ENCODE data around the gene SMIM26.
"Not testable (repeated sequence)": the region's sequence is repeated elsewhere in the genome, so short reads cannot be mapped to it uniquely, and the experiment has no call there.

The SMIM26 gene, protein sequence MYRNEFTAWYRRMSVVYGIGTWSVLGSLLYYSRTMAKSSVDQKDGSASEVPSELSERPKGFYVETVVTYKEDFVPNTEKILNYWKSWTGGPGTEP

DNA sequence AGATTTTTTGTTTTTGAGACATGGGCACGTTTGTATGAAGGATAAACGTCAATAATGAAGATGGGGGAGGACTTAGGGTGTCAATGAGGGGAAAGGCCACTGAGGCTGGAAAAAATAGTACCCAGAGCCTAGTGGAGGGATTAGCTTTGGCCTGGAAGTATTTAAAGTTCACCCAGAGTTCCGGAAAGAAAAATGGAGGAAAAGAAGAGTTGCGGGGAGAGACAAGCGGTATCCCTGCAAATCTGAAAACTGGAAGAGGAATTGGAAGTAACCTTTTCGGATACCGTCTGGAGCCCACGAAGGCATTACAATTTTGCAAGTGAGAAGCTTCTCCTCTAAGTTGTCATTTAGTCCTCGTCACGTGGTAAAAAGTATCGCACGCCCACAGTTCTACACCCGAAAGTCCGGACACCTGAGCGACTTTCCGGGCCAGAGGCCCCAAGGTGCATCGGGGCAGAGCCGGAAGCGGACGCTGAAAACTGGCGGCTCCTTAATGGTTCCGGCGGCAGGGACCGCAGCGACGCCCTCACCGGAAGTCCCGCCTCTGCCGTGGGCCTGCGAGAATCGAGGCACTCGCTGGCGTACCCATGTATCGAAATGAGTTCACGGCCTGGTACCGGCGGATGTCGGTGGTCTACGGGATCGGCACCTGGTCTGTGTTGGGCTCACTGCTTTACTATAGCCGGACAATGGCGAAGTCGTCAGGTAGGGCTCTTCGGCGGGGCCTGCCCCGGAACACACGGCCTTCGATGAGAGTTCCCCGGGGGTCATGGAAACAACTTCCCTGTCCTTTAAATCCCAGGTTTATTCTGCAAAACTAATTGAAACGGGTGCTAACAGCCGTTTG, at the start of gene SMIM26:
Gene SMIM26 (plus strand): TSS at position 541 of the 847 bp plus-strand sequence. CDS start 47 bp downstream, at position 588.
- Mint-ChIP-seq H3K36me3 (ENCODE audit: low read depth) (peaks cover 23% of the 10 kb centered on the region), H3K27ac (peak within 1 kb of the TSS; percentile 91), H3K27me3 (ENCODE audit: low read depth) (no peaks in the 10 kb centered on the region), H3K4me1 (ENCODE audit: low read depth) (peaks cover 10% of the 10 kb centered on the region), H3K9me3 (no peaks in the 10 kb centered on the region), H3K4me3 (peak within 1 kb of the TSS; percentile 87)
- peak; percentile 93 for DNase-seq (ENCODE audit: low spot score)

DNA sequence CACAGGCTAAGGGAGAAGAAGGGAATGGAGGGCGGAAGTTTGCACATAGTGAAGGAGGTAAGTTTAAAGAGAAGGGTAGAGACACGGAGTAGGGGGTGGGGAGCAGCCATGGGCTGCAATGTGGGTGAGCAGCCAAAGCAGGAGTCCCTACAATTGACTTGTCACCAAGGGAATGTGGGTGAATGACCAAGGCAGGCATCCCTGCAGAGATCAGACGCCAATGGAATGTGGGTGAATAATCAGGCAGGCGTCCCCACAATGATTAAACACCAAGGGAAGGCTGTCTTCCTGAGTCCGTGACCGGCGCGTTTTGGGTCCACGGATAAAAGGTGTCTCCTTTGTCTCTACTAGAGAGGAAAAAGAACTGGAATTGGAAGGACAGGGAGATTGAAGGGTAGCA, 45.2 kb upstream of the SMIM26 start:
- not testable (repeated sequence) for H3K27ac Mint-ChIP-seq

DNA sequence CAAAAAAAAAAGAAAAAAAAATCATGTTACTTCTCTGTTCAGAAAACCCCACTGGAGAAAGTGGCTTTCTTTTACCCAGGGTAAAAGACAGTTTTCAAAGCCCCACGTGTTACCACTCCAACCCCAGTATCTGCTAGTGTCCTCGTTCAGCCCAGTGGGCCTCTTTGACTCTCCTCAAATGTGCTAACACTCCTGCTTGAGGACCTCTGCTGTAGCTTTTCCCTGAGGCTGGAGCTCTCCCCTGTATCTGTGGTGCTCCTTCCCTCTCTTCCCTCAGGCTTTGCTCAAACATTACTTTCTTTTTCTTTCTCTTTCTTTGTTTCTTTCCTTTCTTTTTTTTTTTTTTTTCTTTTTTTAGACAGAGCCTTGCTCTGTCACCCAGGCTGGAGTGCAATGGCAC, 44.2 kb upstream of the SMIM26 start:
- Mint-ChIP-seq H3K27ac (no peak overlapping the region), H3K9me3 (no peaks in the 10 kb centered on the region), H3K27me3 (ENCODE audit: low read depth) (no peaks in the 10 kb centered on the region), H3K4me1 (ENCODE audit: low read depth) (no peaks in the 10 kb centered on the region), H3K4me3 (no peak overlapping the region), H3K36me3 (ENCODE audit: low read depth) (peaks cover 29% of the 10 kb centered on the region)
- no peak for DNase-seq (ENCODE audit: low spot score)

More for the DNA sequence above, 45.2 kb upstream of the SMIM26 start:
- H3K4me1 Mint-ChIP-seq (ENCODE audit: low read depth); H3K4me3 Mint-ChIP-seq; DNase-seq (ENCODE audit: low spot score); H3K27me3 Mint-ChIP-seq (ENCODE audit: low read depth); H3K9me3 Mint-ChIP-seq: not testable (repeated sequence)
- H3K36me3 Mint-ChIP-seq (ENCODE audit: low read depth): peaks cover 20% of the 10 kb centered on the region

DNA sequence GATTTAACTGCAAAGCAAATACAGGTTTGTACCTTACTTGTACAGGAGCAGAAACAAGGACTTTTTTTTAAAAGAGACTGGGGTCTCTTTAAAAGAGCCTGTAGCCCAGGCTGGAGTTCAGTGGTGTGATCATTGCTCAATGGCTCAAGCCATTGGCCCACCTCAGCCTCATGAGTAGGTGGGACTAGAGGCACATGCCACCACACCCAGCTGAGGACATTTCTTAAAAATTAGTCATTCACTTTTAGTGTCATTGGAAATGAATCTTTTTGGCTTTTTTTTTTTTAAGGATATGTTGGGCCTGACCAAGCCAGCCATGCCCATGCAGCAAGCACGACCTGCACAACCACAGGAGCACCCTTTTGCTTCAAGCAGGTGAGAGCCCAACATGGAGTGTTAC, 42.6 kb upstream of the SMIM26 start:
- Mint-ChIP-seq H3K27ac (no peak overlapping the region), H3K27me3 (ENCODE audit: low read depth) (no peaks in the 10 kb centered on the region), H3K36me3 (ENCODE audit: low read depth) (peaks cover 42% of the 10 kb centered on the region)

DNA sequence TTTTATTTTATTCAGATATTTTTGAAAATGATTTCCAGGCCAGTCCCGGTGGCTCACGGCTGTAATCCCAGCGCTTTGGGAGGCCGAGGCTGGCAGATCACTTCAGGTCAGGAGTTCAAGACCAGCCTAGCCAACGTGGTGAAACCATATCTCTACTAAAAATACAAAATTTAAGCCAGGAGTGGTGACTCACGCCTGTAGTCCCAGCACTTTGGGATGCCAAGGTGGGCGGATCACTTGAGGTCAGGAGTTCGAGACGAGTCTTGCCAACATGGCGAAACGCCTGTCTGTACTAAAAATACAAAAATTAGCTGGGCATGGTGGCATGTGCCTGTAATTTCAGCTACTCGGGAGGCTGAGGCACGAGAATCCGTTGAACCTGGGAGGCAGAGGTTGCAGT, 40.5 kb upstream of the SMIM26 start:
- not testable (repeated sequence) for H3K27ac Mint-ChIP-seq; H3K9me3 Mint-ChIP-seq; H3K4me3 Mint-ChIP-seq; DNase-seq (ENCODE audit: low spot score); H3K27me3 Mint-ChIP-seq (ENCODE audit: low read depth); H3K4me1 Mint-ChIP-seq (ENCODE audit: low read depth)
- peaks cover 57% of the 10 kb centered on the region for H3K36me3 Mint-ChIP-seq (ENCODE audit: low read depth)

More for the DNA sequence above, 42.6 kb upstream of the SMIM26 start:
- Mint-ChIP-seq H3K4me1 (ENCODE audit: low read depth) (no peaks in the 10 kb centered on the region), H3K4me3 (no peak overlapping the region), H3K9me3 (no peaks in the 10 kb centered on the region)
- no peak for DNase-seq (ENCODE audit: low spot score)

DNA sequence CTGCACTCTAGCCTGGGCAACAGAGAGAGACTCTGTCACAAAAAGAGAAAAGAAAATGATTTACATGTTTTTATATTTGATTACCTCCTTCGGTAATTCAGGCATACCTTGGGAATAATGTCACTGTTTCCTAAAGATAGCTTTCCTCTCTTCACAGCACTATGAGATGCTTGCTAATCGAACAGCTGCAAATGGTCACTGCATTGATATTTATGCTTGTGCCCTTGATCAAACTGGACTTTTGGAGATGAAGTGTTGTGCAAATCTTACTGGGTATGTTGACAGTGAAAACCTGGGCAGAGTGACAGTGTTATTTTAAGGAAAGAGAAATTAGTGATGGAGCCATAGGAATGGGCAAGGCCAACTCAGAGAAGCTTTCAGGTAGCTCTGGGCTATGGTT, 39.9 kb upstream of the SMIM26 start:
- DNase-seq (ENCODE audit: low spot score): no peak
- Mint-ChIP-seq H3K27ac (no peak overlapping the region), H3K4me3 (no peak overlapping the region), H3K4me1 (ENCODE audit: low read depth) (no peaks in the 10 kb centered on the region), H3K27me3 (ENCODE audit: low read depth) (no peaks in the 10 kb centered on the region), H3K36me3 (ENCODE audit: low read depth) (peaks cover 62% of the 10 kb centered on the region), H3K9me3 (no peaks in the 10 kb centered on the region)

DNA sequence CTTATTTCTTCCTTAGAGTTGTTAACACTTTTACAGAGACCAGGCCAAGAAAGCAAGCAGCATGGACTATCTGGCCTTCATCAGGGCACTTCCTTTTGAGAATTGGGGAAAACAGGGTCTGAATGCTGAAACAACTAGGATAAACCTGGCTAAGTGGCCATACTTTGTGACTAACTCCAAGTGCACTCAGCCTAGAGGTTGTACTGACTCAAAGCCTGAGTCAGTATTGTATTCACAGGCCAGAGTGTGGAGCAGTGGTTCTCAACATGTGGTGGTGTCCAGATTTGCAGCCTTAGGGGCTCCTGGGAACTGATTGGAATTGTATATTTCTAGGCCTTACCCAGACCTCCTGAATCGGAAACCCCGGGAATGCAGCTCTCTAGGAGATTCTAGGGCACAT, 39.4 kb upstream of the SMIM26 start:
- no peaks in the 10 kb centered on the region for H3K27me3 Mint-ChIP-seq (ENCODE audit: low read depth)
- H3K4me3 Mint-ChIP-seq: no peak overlapping the region
- DNase-seq (ENCODE audit: low spot score): no peak
- H3K9me3 Mint-ChIP-seq: no peaks in the 10 kb centered on the region
- peaks cover 67% of the 10 kb centered on the region for H3K36me3 Mint-ChIP-seq (ENCODE audit: low read depth)
- no peaks in the 10 kb centered on the region for H3K4me1 Mint-ChIP-seq (ENCODE audit: low read depth)
- H3K27ac Mint-ChIP-seq: no peak overlapping the region

DNA sequence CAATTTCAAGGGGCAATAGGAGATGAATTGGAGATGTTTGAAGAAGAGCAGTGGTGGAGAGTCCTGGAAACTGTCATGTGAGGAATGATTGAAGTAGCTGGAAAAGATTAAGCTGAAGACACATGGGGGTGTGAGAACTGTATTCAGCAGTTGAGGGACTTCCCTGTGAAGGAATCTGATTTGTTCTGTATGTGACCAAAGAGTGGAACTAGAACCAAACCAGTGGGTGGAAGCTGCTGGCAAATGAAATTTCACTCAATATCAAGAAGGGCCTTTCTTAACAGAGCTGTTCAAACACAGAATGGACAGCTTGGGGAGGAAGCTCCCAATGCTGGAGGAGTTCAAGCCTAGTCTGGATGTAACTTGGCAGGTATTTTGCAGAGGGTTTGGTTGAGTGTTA, 38.2 kb upstream of the SMIM26 start:
- H3K4me3 Mint-ChIP-seq: no peak overlapping the region
- H3K27me3 Mint-ChIP-seq (ENCODE audit: low read depth): no peaks in the 10 kb centered on the region
- no peaks in the 10 kb centered on the region for H3K9me3 Mint-ChIP-seq
- no peaks in the 10 kb centered on the region for H3K4me1 Mint-ChIP-seq (ENCODE audit: low read depth)
- H3K27ac Mint-ChIP-seq: no peak overlapping the region
- no peak for DNase-seq (ENCODE audit: low spot score)
- peaks cover 72% of the 10 kb centered on the region for H3K36me3 Mint-ChIP-seq (ENCODE audit: low read depth)

DNA sequence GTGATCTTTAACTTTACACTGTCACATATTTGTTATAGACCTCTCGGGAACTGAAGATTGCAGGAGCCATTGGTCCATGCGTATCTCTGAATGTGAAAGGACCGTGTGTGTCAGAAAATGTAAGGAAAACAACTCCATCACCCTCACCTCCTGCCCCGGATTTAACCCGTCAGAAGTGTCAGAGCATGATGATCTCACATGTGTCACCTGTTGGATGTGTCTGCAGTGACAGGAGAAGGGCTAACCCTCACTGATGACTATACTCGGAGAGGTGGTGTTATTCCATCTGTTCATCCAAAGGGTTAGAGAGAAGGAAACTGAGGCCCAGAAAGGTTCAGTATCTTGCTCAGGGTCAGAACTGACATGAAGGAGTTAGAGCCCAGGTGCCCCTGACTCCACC, 34.6 kb upstream of the SMIM26 start:
- Mint-ChIP-seq H3K9me3 (peaks cover 4% of the 10 kb centered on the region), H3K4me1 (ENCODE audit: low read depth) (no peaks in the 10 kb centered on the region), H3K36me3 (ENCODE audit: low read depth) (peaks cover 74% of the 10 kb centered on the region), H3K27ac (no peak overlapping the region), H3K27me3 (ENCODE audit: low read depth) (no peaks in the 10 kb centered on the region), H3K4me3 (no peak overlapping the region)
- no peak for DNase-seq (ENCODE audit: low spot score)

DNA sequence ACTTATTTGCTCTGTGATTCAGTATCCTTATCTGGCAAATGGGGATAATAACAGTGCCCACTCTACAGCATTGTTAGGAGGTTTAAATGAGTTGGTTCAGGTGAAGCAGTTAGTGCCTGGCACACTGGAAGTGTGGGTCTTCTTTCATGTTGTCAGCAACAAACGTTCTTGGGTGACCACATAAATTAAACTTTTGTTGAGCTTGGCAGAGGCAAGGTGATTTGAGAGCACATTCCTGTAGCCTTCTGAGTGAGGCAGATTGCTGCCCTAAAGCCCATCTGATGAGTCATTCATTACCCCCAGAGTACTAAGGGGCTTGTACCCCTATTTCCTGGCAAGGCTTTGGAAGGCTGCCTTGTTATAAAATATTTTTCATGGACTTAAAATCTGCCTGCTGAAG, 33.7 kb upstream of the SMIM26 start:
- Mint-ChIP-seq H3K4me3 (no peak overlapping the region), H3K9me3 (peaks cover 4% of the 10 kb centered on the region), H3K27me3 (ENCODE audit: low read depth) (no peaks in the 10 kb centered on the region), H3K4me1 (ENCODE audit: low read depth) (no peaks in the 10 kb centered on the region), H3K36me3 (ENCODE audit: low read depth) (peaks cover 73% of the 10 kb centered on the region), H3K27ac (no peak overlapping the region)
- no peak for DNase-seq (ENCODE audit: low spot score)

DNA sequence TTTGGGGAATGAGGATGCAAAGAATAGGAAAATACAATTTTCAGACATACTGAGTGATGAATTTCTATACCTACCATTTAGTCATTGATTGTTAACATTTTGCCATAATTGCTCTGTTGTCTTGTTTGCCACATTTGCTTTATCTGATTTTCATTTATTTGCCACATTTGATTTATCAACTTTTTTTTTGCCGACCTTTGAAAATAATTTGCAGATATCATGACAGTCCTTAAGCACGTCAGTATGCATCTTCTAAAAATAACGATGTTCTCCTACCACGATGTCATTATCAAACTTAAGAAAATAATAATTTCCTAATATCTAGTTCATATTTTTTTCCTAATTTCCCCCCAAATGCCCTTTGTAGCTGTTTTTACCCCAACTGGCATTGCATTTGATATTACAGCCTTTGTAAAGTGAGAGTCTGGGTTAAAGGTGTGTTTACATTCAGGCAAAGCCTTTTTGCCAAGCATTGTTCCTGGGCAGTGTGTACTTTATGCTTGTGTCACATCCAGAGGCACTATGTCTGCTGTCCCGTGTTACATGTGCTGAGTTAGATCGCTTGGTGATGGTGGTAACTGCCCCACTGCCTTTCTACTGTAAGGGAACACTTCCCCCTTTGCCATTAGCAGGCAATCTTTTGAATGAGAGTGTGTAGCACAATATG, 33.1 kb upstream of the SMIM26 start:
- no peak overlapping the region for H3K27ac Mint-ChIP-seq
- DNase-seq (ENCODE audit: low spot score): no peak
- no peaks in the 10 kb centered on the region for H3K27me3 Mint-ChIP-seq (ENCODE audit: low read depth)
- no peaks in the 10 kb centered on the region for H3K4me1 Mint-ChIP-seq (ENCODE audit: low read depth)
- peaks cover 4% of the 10 kb centered on the region for H3K9me3 Mint-ChIP-seq
- H3K36me3 Mint-ChIP-seq (ENCODE audit: low read depth): peaks cover 72% of the 10 kb centered on the region
- no peak overlapping the region for H3K4me3 Mint-ChIP-seq

DNA sequence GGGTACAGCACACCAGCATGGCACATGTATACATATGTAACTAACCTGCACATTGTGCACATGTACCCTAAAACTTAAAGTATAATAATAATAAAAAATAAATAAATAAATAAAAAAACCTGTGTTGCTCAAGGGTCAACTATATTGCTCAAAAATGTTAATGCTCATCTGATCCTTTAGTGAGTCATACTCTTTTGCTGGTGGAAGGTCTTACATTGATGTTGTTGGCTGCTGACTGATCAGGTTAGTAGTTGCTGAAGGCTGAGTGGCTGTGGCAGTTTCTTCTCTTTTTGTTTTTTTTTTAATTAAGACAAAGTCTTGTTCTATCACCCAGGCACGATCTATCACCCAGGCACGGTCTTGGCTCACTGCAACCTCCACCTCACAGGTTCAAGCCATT, 29.6 kb upstream of the SMIM26 start:
- H3K36me3 Mint-ChIP-seq (ENCODE audit: low read depth): peaks cover 62% of the 10 kb centered on the region
- no peak overlapping the region for H3K4me3 Mint-ChIP-seq
- H3K4me1 Mint-ChIP-seq (ENCODE audit: low read depth): peaks cover 4% of the 10 kb centered on the region
- peaks cover 4% of the 10 kb centered on the region for H3K9me3 Mint-ChIP-seq
- no peak for DNase-seq (ENCODE audit: low spot score)
- no peak overlapping the region for H3K27ac Mint-ChIP-seq
- H3K27me3 Mint-ChIP-seq (ENCODE audit: low read depth): no peaks in the 10 kb centered on the region

DNA sequence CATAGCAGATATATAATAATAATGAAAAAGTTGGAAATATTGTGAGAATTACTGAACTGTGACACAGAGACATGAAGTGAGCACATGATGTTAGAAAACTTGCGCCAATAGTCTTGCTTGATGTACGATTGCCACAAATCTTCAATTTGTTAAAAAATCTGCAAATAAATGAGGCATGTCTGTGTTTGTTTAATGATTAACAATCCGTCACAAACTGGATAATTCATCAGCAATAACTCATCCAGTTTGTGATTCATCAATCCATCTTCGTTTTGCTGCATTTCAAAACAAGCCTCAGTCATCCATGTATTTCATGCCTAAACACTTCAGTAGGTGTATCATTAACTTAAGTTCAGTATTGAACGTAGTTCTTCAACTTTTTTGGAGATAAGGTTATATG, 25.5 kb upstream of the SMIM26 start:
- no peak overlapping the region for H3K27ac Mint-ChIP-seq

DNA sequence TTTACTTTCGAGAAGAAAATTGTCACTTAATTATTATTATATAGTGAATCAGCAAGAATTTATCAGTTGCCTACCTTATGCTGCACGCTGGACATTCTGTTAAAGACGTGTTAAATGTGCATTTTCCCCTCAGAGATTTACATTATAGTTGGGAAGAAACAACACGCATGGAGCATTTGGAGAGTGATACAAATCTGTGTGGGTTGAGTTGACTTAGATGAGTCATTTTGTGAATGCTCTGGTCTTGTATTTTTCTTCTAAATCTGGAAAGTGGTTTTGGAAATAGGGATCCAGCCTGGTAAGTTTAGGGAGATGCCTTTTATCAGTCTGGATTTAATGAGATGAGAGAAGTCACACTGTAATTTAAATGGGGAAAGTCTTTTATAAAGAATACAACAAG, 24.0 kb upstream of the SMIM26 start:
- no peak overlapping the region for H3K4me3 Mint-ChIP-seq
- H3K4me1 Mint-ChIP-seq (ENCODE audit: low read depth): peaks cover 5% of the 10 kb centered on the region
- H3K36me3 Mint-ChIP-seq (ENCODE audit: low read depth): peaks cover 54% of the 10 kb centered on the region
- H3K27me3 Mint-ChIP-seq (ENCODE audit: low read depth): no peaks in the 10 kb centered on the region
- H3K9me3 Mint-ChIP-seq: no peaks in the 10 kb centered on the region
- no peak for DNase-seq (ENCODE audit: low spot score)
- H3K27ac Mint-ChIP-seq: no peak overlapping the region

More for the DNA sequence above, 25.5 kb upstream of the SMIM26 start:
- no peak for DNase-seq (ENCODE audit: low spot score)
- Mint-ChIP-seq H3K27me3 (ENCODE audit: low read depth) (no peaks in the 10 kb centered on the region), H3K4me1 (ENCODE audit: low read depth) (peaks cover 5% of the 10 kb centered on the region), H3K36me3 (ENCODE audit: low read depth) (peaks cover 61% of the 10 kb centered on the region), H3K4me3 (no peak overlapping the region), H3K9me3 (peaks cover 2% of the 10 kb centered on the region)
